ENCODE results near the gene P2RY14. TPM values are rescaled to one million over a fixed set of nuclear protein-coding genes. Genes with fewer than 3 reads are reported as not detected.

The P2RY14 gene
- total RNA-seq, 1 donor from 2014 or later = not detected

GRCh38 chr3:151216641-151217607 is 61.4 kb downstream of the P2RY14 start:
- Mint-ChIP-seq H3K4me3 (ENCODE audit: unreplicated experiment) (no peak overlapping the region), H3K36me3 (ENCODE audit: unreplicated experiment) (peaks cover 9% of the 10 kb centered on the region), H3K9me3 (ENCODE audit: unreplicated experiment) (peaks cover 10% of the 10 kb centered on the region), H3K27me3 (ENCODE audit: unreplicated experiment) (peaks cover 3% of the 10 kb centered on the region), H3K27ac (ENCODE audit: unreplicated experiment) (peak overlapping the region; percentile 10), H3K4me1 (ENCODE audit: low read depth, unreplicated experiment) (peaks cover 20% of the 10 kb centered on the region)
- no peak for DNase-seq
- no peak for TF ChIP-seq CTCF (IDR thresholded peaks at IDR 0.05; ENCODE audit: partially characterized antibody, unreplicated experiment)

- peaks cover 3% of the 10 kb centered on the region for H3K27me3 Mint-ChIP-seq (ENCODE audit: unreplicated experiment)
Measured at GRCh38 chr3:151214459-151214858, 63.9 kb downstream of the P2RY14 start.

GRCh38 chr3:151213881-151214280 is 64.5 kb downstream of the P2RY14 start:
- no peak for DNase-seq
- Mint-ChIP-seq H3K36me3 (ENCODE audit: unreplicated experiment) (no peaks in the 10 kb centered on the region), H3K27ac (ENCODE audit: unreplicated experiment) (no peak overlapping the region), H3K4me1 (ENCODE audit: low read depth, unreplicated experiment) (peaks cover 20% of the 10 kb centered on the region), H3K9me3 (ENCODE audit: unreplicated experiment) (peaks cover 6% of the 10 kb centered on the region), H3K4me3 (ENCODE audit: unreplicated experiment) (no peak overlapping the region), H3K27me3 (ENCODE audit: unreplicated experiment) (peaks cover 3% of the 10 kb centered on the region)
- TF ChIP-seq CTCF (IDR thresholded peaks at IDR 0.05; ENCODE audit: partially characterized antibody, unreplicated experiment) = no peak

More at GRCh38 chr3:151214459-151214858, 63.9 kb downstream of the P2RY14 start:
- no peak for TF ChIP-seq CTCF (IDR thresholded peaks at IDR 0.05; ENCODE audit: partially characterized antibody, unreplicated experiment)
- Mint-ChIP-seq H3K9me3 (ENCODE audit: unreplicated experiment) (peaks cover 6% of the 10 kb centered on the region), H3K27ac (ENCODE audit: unreplicated experiment) (no peak overlapping the region), H3K4me3 (ENCODE audit: unreplicated experiment) (no peak overlapping the region), H3K4me1 (ENCODE audit: low read depth, unreplicated experiment) (peaks cover 20% of the 10 kb centered on the region), H3K36me3 (ENCODE audit: unreplicated experiment) (no peaks in the 10 kb centered on the region)
- no peak for DNase-seq

- peaks cover 6% of the 10 kb centered on the region for H3K9me3 Mint-ChIP-seq (ENCODE audit: unreplicated experiment)
- H3K4me3 Mint-ChIP-seq (ENCODE audit: unreplicated experiment) = no peak overlapping the region
- peaks cover 20% of the 10 kb centered on the region for H3K4me1 Mint-ChIP-seq (ENCODE audit: low read depth, unreplicated experiment)
- peaks cover 3% of the 10 kb centered on the region for H3K27me3 Mint-ChIP-seq (ENCODE audit: unreplicated experiment)
- no peaks in the 10 kb centered on the region for H3K36me3 Mint-ChIP-seq (ENCODE audit: unreplicated experiment)
- DNase-seq = no peak
- no peak overlapping the region for H3K27ac Mint-ChIP-seq (ENCODE audit: unreplicated experiment)
- TF ChIP-seq CTCF (IDR thresholded peaks at IDR 0.05; ENCODE audit: partially characterized antibody, unreplicated experiment) = no peak
Measured at GRCh38 chr3:151213151-151213550, 65.2 kb downstream of the P2RY14 start.

Data from glutamatergic neuron (in vitro differentiated cells).